ENCODE data around the gene CFAP92.

GRCh38 chr3:128970740-128971047 is 23.2 kb downstream of the CFAP92 start:
- TF ChIP-seq CTCF (conservative IDR thresholded peaks at IDR 0.05 in 1 of 2, IDR thresholded peaks at IDR 0.05 in 1 of 2; ENCODE audit: extremely low read depth in 1 of 2, insufficient read depth in 1 of 2, low read depth in 1 of 2, low read length in 2 of 2) (no peak), EZH2 (IDR thresholded peaks at IDR 0.05; ENCODE audit: borderline replicate concordance, low read length) (no peak)

Data from mammary epithelial cell (primary cell).